GM12865 (cell line): Measurements from ENCODE around the gene SLC46A2.

Experiments
- DNase-seq: peaks from one replicate; pipeline ENCODE4 v3.0.0; 2010; ENCODE audit warnings: low read depth
- H3K4me3 ChIP-seq: 2 replicates; pipeline ENCODE4 v1.5.1; 2011; ENCODE audit warnings: mild to moderate bottlenecking, low read depth, low read length, control low read depth
- TF ChIP-seq, protein P1 (sequence below): IDR thresholded peaks from 2 replicates; pipeline ENCODE4 v1.5.1; 2011; ENCODE audit warnings: low read length, control low read depth, low read depth, inconsistent platforms; ENCODE audit not compliant: insufficient read depth; ENCODE audit errors: missing control alignments

SLC46A2 gene

DNA sequence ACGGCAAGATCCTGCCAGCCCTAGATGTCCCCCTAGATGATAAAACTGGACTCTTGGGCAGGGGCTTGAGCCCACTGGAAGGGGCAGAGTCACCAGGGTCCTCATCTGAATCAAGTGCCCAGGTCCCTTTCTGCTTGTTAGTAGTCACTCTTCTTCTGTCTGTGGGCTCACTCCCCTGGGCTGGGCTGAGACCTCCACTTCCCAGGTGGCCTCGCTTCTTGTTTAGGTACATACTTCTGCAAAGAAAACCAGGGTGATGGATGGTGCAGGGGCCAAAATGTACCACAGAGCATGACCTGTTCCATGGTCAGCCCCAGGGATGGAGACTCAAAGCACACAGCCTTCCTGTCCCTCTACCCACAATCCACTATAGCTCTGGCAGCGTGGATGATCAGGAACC, 845 bp upstream of the SLC46A2 start:
- TF ChIP-seq, protein P1, sequence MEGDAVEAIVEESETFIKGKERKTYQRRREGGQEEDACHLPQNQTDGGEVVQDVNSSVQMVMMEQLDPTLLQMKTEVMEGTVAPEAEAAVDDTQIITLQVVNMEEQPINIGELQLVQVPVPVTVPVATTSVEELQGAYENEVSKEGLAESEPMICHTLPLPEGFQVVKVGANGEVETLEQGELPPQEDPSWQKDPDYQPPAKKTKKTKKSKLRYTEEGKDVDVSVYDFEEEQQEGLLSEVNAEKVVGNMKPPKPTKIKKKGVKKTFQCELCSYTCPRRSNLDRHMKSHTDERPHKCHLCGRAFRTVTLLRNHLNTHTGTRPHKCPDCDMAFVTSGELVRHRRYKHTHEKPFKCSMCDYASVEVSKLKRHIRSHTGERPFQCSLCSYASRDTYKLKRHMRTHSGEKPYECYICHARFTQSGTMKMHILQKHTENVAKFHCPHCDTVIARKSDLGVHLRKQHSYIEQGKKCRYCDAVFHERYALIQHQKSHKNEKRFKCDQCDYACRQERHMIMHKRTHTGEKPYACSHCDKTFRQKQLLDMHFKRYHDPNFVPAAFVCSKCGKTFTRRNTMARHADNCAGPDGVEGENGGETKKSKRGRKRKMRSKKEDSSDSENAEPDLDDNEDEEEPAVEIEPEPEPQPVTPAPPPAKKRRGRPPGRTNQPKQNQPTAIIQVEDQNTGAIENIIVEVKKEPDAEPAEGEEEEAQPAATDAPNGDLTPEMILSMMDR, result no peak
- no peak for DNase-seq
- no peak overlapping the region for H3K4me3 ChIP-seq

DNA sequence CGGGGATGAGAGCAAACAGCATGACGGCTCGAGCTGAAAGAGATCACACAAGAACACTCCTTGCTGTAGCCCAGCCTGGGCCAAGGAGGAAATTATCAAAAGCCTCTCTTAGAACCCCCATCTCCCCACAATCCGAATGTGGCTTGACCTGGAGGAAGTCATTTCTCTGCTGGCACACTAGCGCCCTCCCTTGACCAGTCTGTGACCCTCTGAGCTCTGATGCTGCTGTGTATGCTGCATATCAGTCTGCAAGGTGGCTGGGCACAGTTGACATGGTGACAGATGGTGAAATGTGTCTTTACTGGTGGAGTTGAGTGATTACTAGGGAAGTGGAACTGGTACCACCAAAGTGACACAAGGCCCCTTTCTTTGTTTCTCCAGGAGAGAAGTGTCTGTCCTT, 3.3 kb downstream of the SLC46A2 start:
- no peak overlapping the region for H3K4me3 ChIP-seq
- TF ChIP-seq, protein P1, result peak; percentile 21
- DNase-seq, result peak; percentile 14

DNA sequence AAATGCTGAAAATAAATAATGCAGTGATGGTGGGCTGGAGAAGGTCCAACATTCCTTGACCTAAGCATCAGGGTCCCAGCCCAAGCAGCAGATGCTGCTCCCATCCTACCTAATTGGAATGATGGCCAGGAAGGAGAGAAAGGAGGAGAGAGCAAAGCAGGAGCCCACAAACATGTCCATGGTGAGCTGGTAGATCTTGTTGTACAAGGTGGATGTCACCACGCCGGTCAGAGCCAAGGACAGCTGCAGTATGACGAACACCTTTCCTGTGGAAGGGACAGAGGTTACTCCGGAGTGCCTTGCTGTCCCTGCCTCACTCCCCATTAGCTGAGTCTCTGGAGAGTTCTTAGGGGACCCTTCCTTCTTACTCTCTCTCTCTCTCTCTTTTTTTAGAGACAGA, 4.3 kb downstream of the SLC46A2 start:
- TF ChIP-seq, protein P1, result no peak
- DNase-seq, result no peak

DNA sequence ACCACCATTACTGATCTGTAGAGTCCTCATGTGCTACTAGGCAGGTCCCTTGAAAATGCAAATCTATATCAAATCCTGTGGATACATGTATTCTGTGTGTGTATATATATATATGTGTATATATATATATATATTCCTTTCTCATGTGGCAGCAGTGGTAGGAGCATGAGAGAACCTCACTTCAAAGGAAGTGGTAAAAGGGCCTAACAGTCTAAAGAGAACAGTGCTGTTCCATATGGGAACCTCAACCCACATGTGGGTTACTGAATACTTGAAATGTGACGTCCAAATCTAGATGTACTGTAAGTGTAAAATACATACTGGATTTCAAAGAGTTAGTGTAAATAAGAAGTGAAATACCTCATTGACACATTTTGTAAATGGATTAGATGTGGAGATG, 5.4 kb downstream of the SLC46A2 start:
- no peak for DNase-seq
- no peak overlapping the region for H3K4me3 ChIP-seq
- TF ChIP-seq, protein P1, result no peak

More for the DNA sequence above, 4.3 kb downstream of the SLC46A2 start:
- no peak overlapping the region for H3K4me3 ChIP-seq

DNA sequence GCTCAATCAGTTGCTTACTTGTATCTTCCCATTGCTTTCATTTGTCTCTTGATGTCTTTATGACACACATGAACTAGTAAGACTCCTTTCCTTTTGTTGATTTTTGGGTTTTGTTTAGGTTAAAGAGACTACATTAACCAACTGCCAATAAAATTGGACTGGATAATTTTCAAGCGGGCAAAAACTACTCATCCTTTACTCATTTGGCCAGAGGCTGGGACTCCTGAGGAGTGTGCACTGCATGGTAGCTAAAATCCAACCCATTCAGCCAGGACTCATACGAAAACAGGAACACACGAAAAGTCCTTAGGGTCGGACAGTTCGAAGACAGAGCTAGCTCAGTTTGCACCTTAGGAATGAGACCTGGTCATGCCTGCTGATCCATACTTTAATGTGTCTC, 6.0 kb downstream of the SLC46A2 start:
- no peak for DNase-seq
- no peak overlapping the region for H3K4me3 ChIP-seq
- TF ChIP-seq, protein P1, result no peak

DNA sequence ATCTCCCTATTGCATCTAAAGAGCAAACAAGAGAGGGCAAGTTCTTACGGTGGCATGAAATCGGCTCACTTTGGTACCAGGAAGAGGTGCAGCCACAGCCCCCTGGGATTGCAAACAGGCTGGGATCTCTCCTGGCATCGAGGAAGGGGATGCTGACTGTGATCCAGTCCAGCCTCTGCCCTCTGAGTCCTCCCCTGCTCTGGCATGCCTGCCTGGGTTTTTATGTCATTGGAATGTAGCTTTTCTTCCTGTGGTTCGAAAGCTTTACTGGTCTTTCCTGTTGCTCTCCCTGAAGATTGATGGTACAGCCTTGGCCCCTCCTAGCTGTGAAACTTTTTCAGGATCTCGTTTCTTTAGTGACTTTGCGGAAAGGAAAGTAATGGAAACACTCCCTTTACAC, 6.6 kb downstream of the SLC46A2 start:
- TF ChIP-seq, protein P1, result no peak
- DNase-seq, result no peak
- H3K4me3 ChIP-seq, result no peak overlapping the region

DNA sequence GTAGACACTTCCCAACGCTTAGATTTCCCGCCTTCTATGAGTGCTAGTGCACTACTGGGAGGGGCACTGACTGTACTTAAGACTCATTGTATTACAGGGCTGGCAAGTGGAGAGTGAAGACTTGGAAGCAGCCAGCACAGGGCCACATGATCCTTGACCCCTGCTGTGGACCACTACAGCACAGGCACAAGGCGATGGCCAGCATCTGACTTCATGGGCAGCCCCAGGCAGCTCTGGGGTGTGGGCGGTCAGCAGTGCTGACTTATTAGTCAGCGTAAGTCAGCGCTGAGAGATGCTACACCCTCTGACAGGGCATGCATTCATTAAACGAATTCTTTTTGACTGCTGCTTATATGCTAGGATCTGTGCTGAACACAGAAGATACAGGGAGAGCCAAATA, 9.3 kb downstream of the SLC46A2 start:
- no peak for DNase-seq
- TF ChIP-seq, protein P1, result no peak
- H3K4me3 ChIP-seq, result no peak overlapping the region
